IPS DF 19.7 (cell line): ENCODE data around the gene CFAP100.

Experiments
- DNase-seq: peaks from one replicate; pipeline ENCODE4 v3.0.0-alpha.2; 2013; ENCODE audit warnings: low read depth, low spot score

Gene CFAP100

GRCh38 chr3:126394179-126394976 is at the start of gene CFAP100:
TSS of gene CFAP100 (plus strand) at chr3:126394909. CDS start at chr3:126396001, 1,092 bp downstream.
- peak; percentile 42 for DNase-seq

GRCh38 chr3:126345231-126345630 is 49.5 kb upstream of the CFAP100 start:
- no peak for DNase-seq

- DNase-seq = no peak
These were observed 48.9 kb upstream of the CFAP100 start for GRCh38 chr3:126345641-126346460.

GRCh38 chr3:126346466-126346865 is 48.2 kb upstream of the CFAP100 start:
- DNase-seq = no peak

GRCh38 chr3:126347543-126348161 is 47.1 kb upstream of the CFAP100 start:
- no peak for DNase-seq

GRCh38 chr3:126348308-126348920 is 46.3 kb upstream of the CFAP100 start:
- no peak for DNase-seq

- DNase-seq = no peak
These were observed 45.6 kb upstream of the CFAP100 start for GRCh38 chr3:126349071-126349470.

- DNase-seq = no peak
These were observed 44.9 kb upstream of the CFAP100 start for GRCh38 chr3:126349611-126350501.

GRCh38 chr3:126350502-126351085 is 44.1 kb upstream of the CFAP100 start:
- DNase-seq = no peak

- DNase-seq = no peak
These were observed 43.5 kb upstream of the CFAP100 start for GRCh38 chr3:126351086-126351770.

- no peak for DNase-seq
These were observed 42.8 kb upstream of the CFAP100 start for GRCh38 chr3:126351771-126352475.

- DNase-seq = no peak
These were observed 41.9 kb upstream of the CFAP100 start for GRCh38 chr3:126352476-126353454.

GRCh38 chr3:126353694-126354321 is 40.9 kb upstream of the CFAP100 start:
- no peak for DNase-seq

- DNase-seq = no peak
These were observed 39.9 kb upstream of the CFAP100 start for GRCh38 chr3:126354776-126355175.

- no peak for DNase-seq
These were observed 39.5 kb upstream of the CFAP100 start for GRCh38 chr3:126355251-126355650.

- peak; percentile 72 for DNase-seq
These were observed 38.8 kb upstream of the CFAP100 start for GRCh38 chr3:126355777-126356372.
